Left colon (tissue), 2 donors: ENCODE data around the gene FBXL15. TPM values are rescaled to one million over a fixed set of nuclear protein-coding genes. Genes with fewer than 3 reads are reported as not detected.
A peak's percentile ranks its signal among the peaks of the same experiment; 100 is the strongest.
"Not testable (repeated sequence)": the region's sequence is repeated elsewhere in the genome, so short reads cannot be mapped to it uniquely, and the experiment has no call there.

Experiments used
- ATAC-seq: fragments of 200-7000 bp; cut with Tn5 transposase; one replicate; pipeline ENCODE4 v1.9.1; 2020; ENCODE audit warnings: mild to moderate bottlenecking, moderate library complexity
- DNase-seq, 2 donors: peaks; one replicate each; pipeline ENCODE4 v3.0.0-alpha.2; 2020
- intact Hi-C, 2 donors: fragments of 100-400 bp; cut with DNase I in 1 of 2; cut with micrococcal nuclease in 1 of 2; formaldehyde crosslinking; loops; one replicate each; pipeline versions ENCODE4 v1.11.2 to v1.14.0; 2022; cut with DNase I, micrococcal nuclease
- total RNA-seq, 2 donors: library from RNA; stranded (reverse); fragmentation: NEBNext Ultra II Directional; extraction: Animal tissue kit (Norgen Biotek cat#: 25700); gene quantifications; one replicate each; pipeline ENCODE4 v1.2.1, GENCODE V29; 2021
- donor health status: DM: no; HTN: no; CAD: no.
- donor health status: DM: yes; HTN: yes; CAD: no.

FBXL15 gene
- total RNA-seq, 2 donors from 2014 or later, result 22.5 to 27.8 TPM

- intact Hi-C loops, result no loop called here
- DNase-seq (peak; percentile 91 to 93), ATAC-seq (peak; percentile 76)
These were observed 28.9 kb downstream of the FBXL15 start for GRCh38 chr10:102449321-102450123.

GRCh38 chr10:102450124-102450373 is 29.4 kb downstream of the FBXL15 start:
- no peak for DNase-seq
- ATAC-seq, result no peak
- intact Hi-C loops, result no loop called here

GRCh38 chr10:102450374-102451104 is 29.9 kb downstream of the FBXL15 start:
- ATAC-seq, result peak; percentile 83
- intact Hi-C loops, result no loop called here
- DNase-seq, result peak; percentile 85 to 91

- intact Hi-C loops, result no loop called here
- DNase-seq (peak; percentile 65 to 79), ATAC-seq (peak; percentile 68)
These were observed 30.7 kb downstream of the FBXL15 start, which contains the start of gene C10orf95 for GRCh38 chr10:102451105-102451969. Gene C10orf95, minus strand, starts transcription at chr10:102451543. Its CDS starts 450 bp downstream, at chr10:102451093.

- ATAC-seq (no peak), DNase-seq (peak in 1 of 2 donors; percentile 40)
- intact Hi-C loops, result no loop called here
These were observed 32.2 kb downstream of the FBXL15 start for GRCh38 chr10:102452672-102453340.

- intact Hi-C loops, result no loop called here
- ATAC-seq (no peak), DNase-seq (no peak)
These were observed 32.9 kb downstream of the FBXL15 start for GRCh38 chr10:102453502-102453901.

GRCh38 chr10:102454662-102455487 is 34.2 kb downstream of the FBXL15 start:
- ATAC-seq, DNase-seq, intact Hi-C loops: not testable (repeated sequence)

GRCh38 chr10:102455893-102456471 is 35.3 kb downstream of the FBXL15 start:
- no peak for DNase-seq
- ATAC-seq, result no peak
- intact Hi-C loops, result no loop called here

GRCh38 chr10:102457591-102458150 is 37.0 kb downstream of the FBXL15 start:
- ATAC-seq (no peak), DNase-seq (no peak)
- intact Hi-C loops, result no loop called here

GRCh38 chr10:102458656-102459055 is 38.0 kb downstream of the FBXL15 start:
- ATAC-seq, result no peak
- DNase-seq, result no peak
- intact Hi-C loops, result no loop called here

GRCh38 chr10:102460836-102461186 is 40.2 kb downstream of the FBXL15 start:
- intact Hi-C loops, result no loop called here
- peak; percentile 29 for ATAC-seq
- DNase-seq, result peak in 1 of 2 donors; percentile 24

GRCh38 chr10:102461187-102462054 is 40.8 kb downstream of the FBXL15 start:
- ATAC-seq (peak; percentile 96), DNase-seq (peak; percentile 94 to 98)
- intact Hi-C loops, result no loop called here

GRCh38 chr10:102462512-102463054 is 41.9 kb downstream of the FBXL15 start:
- intact Hi-C loops, result no loop called here
- DNase-seq (no peak), ATAC-seq (no peak)

- ATAC-seq (no peak), DNase-seq (no peak)
- intact Hi-C loops, result no loop called here
These were observed 43.3 kb downstream of the FBXL15 start for GRCh38 chr10:102463983-102464382.

GRCh38 chr10:102465466-102465865 is 44.8 kb downstream of the FBXL15 start:
- DNase-seq (no peak), ATAC-seq (no peak)
- intact Hi-C loops, result no loop called here

GRCh38 chr10:102467318-102467717 is 46.7 kb downstream of the FBXL15 start:
- no peak for ATAC-seq
- DNase-seq, result no peak
- intact Hi-C loops, result no loop called here
